GM23248 (cell line): ENCODE measurements around the gene GVQW3.

ENCODE experiments used
- EZH2 ChIP-seq: fragments of 200-600 bp; sonication (generic); IDR thresholded peaks from 2 replicates; pipeline ENCODE4 v1.6.1; 2018; ENCODE audit warnings: antibody characterized with exemption, mild to moderate bottlenecking; ENCODE audit not compliant: insufficient read depth, poor library complexity, severe bottlenecking
- EZH2phosphoT487 ChIP-seq: fragments of 200-600 bp; sonication (generic); IDR thresholded peaks from 2 replicates; pipeline ENCODE4 v1.6.1; 2018; ENCODE audit warnings: antibody characterized with exemption, moderate library complexity, mild to moderate bottlenecking, low read depth; ENCODE audit not compliant: insufficient read depth

DNA sequence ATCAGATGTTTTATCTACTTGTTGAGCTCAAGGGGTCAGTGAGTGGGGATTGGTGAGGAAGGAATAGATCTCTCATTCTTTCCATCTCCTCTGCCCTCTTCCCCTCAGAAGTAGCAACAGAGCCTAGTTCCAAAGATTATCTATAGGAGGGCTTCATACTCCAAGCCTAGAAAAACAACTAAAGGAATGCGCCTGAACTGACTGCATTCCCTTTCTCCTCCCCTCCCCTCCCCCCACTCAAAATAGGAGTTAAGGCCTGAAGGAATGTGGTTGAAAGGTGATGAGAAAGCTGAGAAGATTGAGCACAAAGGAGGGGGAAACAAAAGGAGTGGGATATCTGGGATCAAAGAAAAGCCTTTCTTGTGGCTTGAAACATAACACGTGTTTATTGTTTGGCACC lies 74.2 kb downstream of the GVQW3 start:
- TF ChIP-seq EZH2: no peak
- no peak for TF ChIP-seq EZH2phosphoT487
